G401.6 (cell line): Measurements from ENCODE around the gene DAAM1.

ENCODE experiments used
- FAIRE-seq: peaks from 2 replicates; lab custom pipeline; 2012; peaks lifted over from hg19 to GRCh38; lab: Jason Lieb, UNC

The DAAM1 gene

GRCh38 chr14:59344016-59344415 is 155.5 kb downstream of the DAAM1 start:
- FAIRE-seq, result no peak

- FAIRE-seq, result no peak
Measured at GRCh38 chr14:59344691-59345455, 156.4 kb downstream of the DAAM1 start.

- no peak for FAIRE-seq
Measured at GRCh38 chr14:59346329-59346728, 157.9 kb downstream of the DAAM1 start.

- no peak for FAIRE-seq
Measured at GRCh38 chr14:59346796-59347510, 158.5 kb downstream of the DAAM1 start.

- FAIRE-seq, result no peak
Measured at GRCh38 chr14:59347511-59347900, 159.0 kb downstream of the DAAM1 start.

GRCh38 chr14:59347915-59348314 is 159.4 kb downstream of the DAAM1 start:
- FAIRE-seq, result no peak

GRCh38 chr14:59349258-59349701 is 160.8 kb downstream of the DAAM1 start:
- FAIRE-seq, result no peak

- FAIRE-seq, result no peak
Measured at GRCh38 chr14:59352961-59353360, 164.5 kb downstream of the DAAM1 start.

- no peak for FAIRE-seq
Measured at GRCh38 chr14:59354666-59355065, 166.2 kb downstream of the DAAM1 start.

GRCh38 chr14:59355091-59355490 is 166.6 kb downstream of the DAAM1 start:
- no peak for FAIRE-seq

- FAIRE-seq, result no peak
Measured at GRCh38 chr14:59356312-59356711, 167.8 kb downstream of the DAAM1 start.

- no peak for FAIRE-seq
Measured at GRCh38 chr14:59356767-59357166, 168.3 kb downstream of the DAAM1 start.

- FAIRE-seq, result no peak
Measured at GRCh38 chr14:59358102-59358501, 169.6 kb downstream of the DAAM1 start.

GRCh38 chr14:59358784-59359183 is 170.3 kb downstream of the DAAM1 start:
- no peak for FAIRE-seq

GRCh38 chr14:59359431-59360124 is 171.1 kb downstream of the DAAM1 start:
- no peak for FAIRE-seq

GRCh38 chr14:59360233-59360632 is 171.8 kb downstream of the DAAM1 start:
- no peak for FAIRE-seq

- FAIRE-seq, result no peak
Measured at GRCh38 chr14:59360923-59361794, 172.7 kb downstream of the DAAM1 start.

- no peak for FAIRE-seq
Measured at GRCh38 chr14:59362513-59362912, 174.0 kb downstream of the DAAM1 start.

- no peak for FAIRE-seq
Measured at GRCh38 chr14:59363531-59364226, 175.2 kb downstream of the DAAM1 start.

GRCh38 chr14:59370158-59370742 is 181.8 kb downstream of the DAAM1 start:
- FAIRE-seq, result no peak

- no peak for FAIRE-seq
Measured at GRCh38 chr14:59371771-59372170, 183.3 kb downstream of the DAAM1 start.
